HAP-1 (cell line): ENCODE data around the gene LRP3.
"Not testable (repeated sequence)": the region's sequence is repeated elsewhere in the genome, so short reads cannot be mapped to it uniquely, and the experiment has no call there.

Experiments used
- DNase-seq, 2 experiments: peaks; one replicate each; pipeline ENCODE4 v3.0.0-alpha.2; 2016 to 2020; ENCODE audit warnings: low spot score in 2 of 2
- H3K27me3 ChIP-seq: fragments of 250-450 bp; sonication (Bioruptor Pico); 2 replicates; pipeline ENCODE4 v1.5.1; 2020; ENCODE audit warnings: low read depth, mild to moderate bottlenecking, moderate library complexity
- H3K36me3 ChIP-seq: fragments of 250-450 bp; sonication (Bioruptor Pico); replicated peaks from 2 replicates; pipeline ENCODE4 v1.5.1; 2020; ENCODE audit warnings: mild to moderate bottlenecking
- H3K4me1 ChIP-seq: fragments of 250-450 bp; sonication (Bioruptor Pico); 2 replicates; pipeline ENCODE4 v1.5.1; 2020; ENCODE audit warnings: mild to moderate bottlenecking
- H3K4me3 ChIP-seq: fragments of 250-450 bp; sonication (Bioruptor Pico); 2 replicates; pipeline ENCODE4 v1.5.1; 2020; ENCODE audit warnings: mild to moderate bottlenecking, moderate library complexity
- H3K9me3 ChIP-seq: fragments of 250-450 bp; sonication (Bioruptor Pico); 2 replicates; pipeline ENCODE4 v1.5.1; 2020; ENCODE audit warnings: mild to moderate bottlenecking, moderate library complexity
- in situ Hi-C: fragments of 300-500 bp; cut with MboI; formaldehyde crosslinking; loops from 3 replicates; pipeline ENCODE4 v1.14.3; 2020; ENCODE audit warnings: low sequenced_read_pairs, inconsistent platforms, mixed read lengths

The LRP3 gene

GRCh38 chr19:33189453-33189852 lies 4.7 kb upstream of the LRP3 start:
- Histone ChIP-seq H3K4me3 (no peak overlapping the region), H3K27me3 (no peaks in the 10 kb centered on the region), H3K9me3 (no peaks in the 10 kb centered on the region), H3K36me3 (no peaks in the 10 kb centered on the region), H3K4me1 (no peaks in the 10 kb centered on the region)
- in situ Hi-C loops, result loop anchor here (10.0 to 25.0 kb wide), 2 partner anchors 65 to 502 kb away; partner anchors contain the start of genes ANKRD27, NUDT19 and RGS9BP
- no peak for DNase-seq

GRCh38 chr19:33191092-33191491 lies 3.0 kb upstream of the LRP3 start:
- not testable (repeated sequence) for H3K4me3 ChIP-seq, H3K36me3 ChIP-seq, DNase-seq, H3K27me3 ChIP-seq, H3K4me1 ChIP-seq, H3K9me3 ChIP-seq
- in situ Hi-C loops, result loop anchor here (25.0 kb wide), 1 partner anchor 504 kb away; the partner anchor contains the start of genes ANKRD27, NUDT19 and RGS9BP

GRCh38 chr19:33191501-33191900 lies 2.6 kb upstream of the LRP3 start:
- Histone ChIP-seq H3K27me3 (no peaks in the 10 kb centered on the region), H3K36me3 (peaks cover 4% of the 10 kb centered on the region; the same call in 1 of the 2 replicates), H3K4me3 (no peak overlapping the region), H3K4me1 (0 out of 2 replicates have a peak, but pooled peaks cover 5% of the 10 kb centered on the region), H3K9me3 (no peaks in the 10 kb centered on the region)
- in situ Hi-C loops, result loop anchor here (25.0 kb wide), 1 partner anchor 504 kb away; the partner anchor contains the start of genes ANKRD27, NUDT19 and RGS9BP
- no peak for DNase-seq

GRCh38 chr19:33192010-33192409 lies 2.1 kb upstream of the LRP3 start:
- in situ Hi-C loops, result loop anchor here (25.0 kb wide), 1 partner anchor 505 kb away; the partner anchor contains the start of genes ANKRD27, NUDT19 and RGS9BP
- DNase-seq, result no peak
- Histone ChIP-seq H3K4me1 (0 out of 2 replicates have a peak, but pooled peaks cover 5% of the 10 kb centered on the region), H3K4me3 (no peak overlapping the region), H3K36me3 (peaks cover 9% of the 10 kb centered on the region), H3K9me3 (no peaks in the 10 kb centered on the region), H3K27me3 (no peaks in the 10 kb centered on the region)

GRCh38 chr19:33193269-33193864 lies 763 bp upstream of the LRP3 start:
- no peaks in the 10 kb centered on the region for H3K27me3 ChIP-seq
- no peaks in the 10 kb centered on the region for H3K9me3 ChIP-seq
- no peak for DNase-seq
- H3K36me3 ChIP-seq, result peaks cover 19% of the 10 kb centered on the region
- in situ Hi-C loops, result loop anchor here (25.0 kb wide), 1 partner anchor 506 kb away; the partner anchor contains the start of genes ANKRD27, NUDT19 and RGS9BP
- H3K4me1 ChIP-seq, result 0 out of 2 replicates have a peak, but pooled peaks cover 5% of the 10 kb centered on the region
- H3K4me3 ChIP-seq, result peak overlapping the region; percentile 20

- H3K36me3 ChIP-seq, result peaks cover 21% of the 10 kb centered on the region
- H3K9me3 ChIP-seq, result no peaks in the 10 kb centered on the region
- no peaks in the 10 kb centered on the region for H3K27me3 ChIP-seq
- in situ Hi-C loops, result loop anchor here (25.0 kb wide), 1 partner anchor 507 kb away; the partner anchor contains the start of genes ANKRD27, NUDT19 and RGS9BP
- H3K4me3 ChIP-seq, result peak overlapping the region; percentile 57; the same call in 1 of the 2 replicates
- 0 out of 2 replicates have a peak, but pooled peaks cover 5% of the 10 kb centered on the region for H3K4me1 ChIP-seq
- no peak for DNase-seq
These were observed 379 bp downstream of the LRP3 start for GRCh38 chr19:33194532-33194885.

GRCh38 chr19:33194886-33195644 lies 935 bp downstream of the LRP3 start:
- H3K9me3 ChIP-seq, result no peaks in the 10 kb centered on the region
- DNase-seq, result peak; percentile 34 to 64
- H3K4me1 ChIP-seq, result 0 out of 2 replicates have a peak, but pooled peaks cover 5% of the 10 kb centered on the region
- H3K36me3 ChIP-seq, result peaks cover 21% of the 10 kb centered on the region
- no peaks in the 10 kb centered on the region for H3K27me3 ChIP-seq
- in situ Hi-C loops, result loop anchor here (25.0 kb wide), 1 partner anchor 508 kb away; the partner anchor contains the start of genes ANKRD27, NUDT19 and RGS9BP
- peak overlapping the region; percentile 57 for H3K4me3 ChIP-seq

GRCh38 chr19:33195645-33196347 lies 1.7 kb downstream of the LRP3 start:
- 0 out of 2 replicates have a peak, but pooled peaks cover 5% of the 10 kb centered on the region for H3K4me1 ChIP-seq
- in situ Hi-C loops, result loop anchor here (25.0 kb wide), 1 partner anchor 508 kb away; the partner anchor contains the start of genes ANKRD27, NUDT19 and RGS9BP
- H3K27me3 ChIP-seq, result no peaks in the 10 kb centered on the region
- no peak for DNase-seq
- peaks cover 21% of the 10 kb centered on the region for H3K36me3 ChIP-seq
- H3K9me3 ChIP-seq, result no peaks in the 10 kb centered on the region
- H3K4me3 ChIP-seq, result peak overlapping the region; percentile 57

- in situ Hi-C loops, result loop anchor here (25.0 kb wide), 1 partner anchor 509 kb away; the partner anchor contains the start of genes ANKRD27, NUDT19 and RGS9BP
- H3K4me1 ChIP-seq, result 0 out of 2 replicates have a peak, but pooled peaks cover 5% of the 10 kb centered on the region
- DNase-seq, result no peak
- no peaks in the 10 kb centered on the region for H3K9me3 ChIP-seq
- peaks cover 21% of the 10 kb centered on the region for H3K36me3 ChIP-seq
- H3K27me3 ChIP-seq, result no peaks in the 10 kb centered on the region
- H3K4me3 ChIP-seq, result no peak overlapping the region
These were observed 2.5 kb downstream of the LRP3 start for GRCh38 chr19:33196446-33197193.

GRCh38 chr19:33197591-33198000 lies 3.5 kb downstream of the LRP3 start:
- H3K9me3 ChIP-seq, result no peaks in the 10 kb centered on the region
- no peaks in the 10 kb centered on the region for H3K27me3 ChIP-seq
- 0 out of 2 replicates have a peak, but pooled peaks cover 5% of the 10 kb centered on the region for H3K4me1 ChIP-seq
- H3K4me3 ChIP-seq, result no peak overlapping the region
- peaks cover 29% of the 10 kb centered on the region for H3K36me3 ChIP-seq
- in situ Hi-C loops, result loop anchor here (25.0 kb wide), 1 partner anchor 510 kb away; the partner anchor contains the start of genes ANKRD27, NUDT19 and RGS9BP
- DNase-seq, result no peak

- Histone ChIP-seq H3K36me3 (peaks cover 34% of the 10 kb centered on the region), H3K4me3 (no peak overlapping the region)
- in situ Hi-C loops, result loop anchor here (25.0 kb wide), 1 partner anchor 511 kb away; the partner anchor contains the start of genes ANKRD27, NUDT19 and RGS9BP
These were observed 4.0 kb downstream of the LRP3 start for GRCh38 chr19:33198169-33198568.

More at GRCh38 chr19:33198169-33198568, 4.0 kb downstream of the LRP3 start:
- H3K27me3 ChIP-seq, result no peaks in the 10 kb centered on the region
- H3K9me3 ChIP-seq, result no peaks in the 10 kb centered on the region
- 0 out of 2 replicates have a peak, but pooled peaks cover 5% of the 10 kb centered on the region for H3K4me1 ChIP-seq
- no peak for DNase-seq
